ENCODE results near the gene MACO1. TPM values are rescaled to one million over a fixed set of nuclear protein-coding genes. Genes with fewer than 3 reads are reported as not detected.
"Not testable (repeated sequence)": the region's sequence is repeated elsewhere in the genome, so short reads cannot be mapped to it uniquely, and the experiment has no call there.

The MACO1 gene
- total RNA-seq, 1 donor: 19.9 TPM

GRCh38 chr1:25450891-25451290, 20.2 kb downstream of the MACO1 start:
- TF ChIP-seq CTCF (IDR thresholded peaks at IDR 0.05; ENCODE audit: insufficient read depth, low read depth, low read length): no peak
- H3K4me3 ChIP-seq (ENCODE audit: low read depth, low read length): no peak overlapping the region
- no peak for DNase-seq (ENCODE audit: low read depth)

- H3K4me3 ChIP-seq (ENCODE audit: low read depth, low read length): no peak overlapping the region
- no peak for TF ChIP-seq CTCF (IDR thresholded peaks at IDR 0.05; ENCODE audit: insufficient read depth, low read depth, low read length)
- DNase-seq (ENCODE audit: low read depth): no peak
Observed at GRCh38 chr1:25451908-25452307, 21.2 kb downstream of the MACO1 start.

- TF ChIP-seq CTCF (IDR thresholded peaks at IDR 0.05; ENCODE audit: insufficient read depth, low read depth, low read length): no peak
- no peak for DNase-seq (ENCODE audit: low read depth)
- no peak overlapping the region for H3K4me3 ChIP-seq (ENCODE audit: low read depth, low read length)
Observed at GRCh38 chr1:25456502-25456901, 25.8 kb downstream of the MACO1 start.

GRCh38 chr1:25458541-25459298, 28.0 kb downstream of the MACO1 start:
- peak; percentile 49 for DNase-seq (ENCODE audit: low read depth)
- TF ChIP-seq CTCF (IDR thresholded peaks at IDR 0.05; ENCODE audit: insufficient read depth, low read depth, low read length): no peak

GRCh38 chr1:25460020-25460419, 29.3 kb downstream of the MACO1 start:
- no peak overlapping the region for H3K4me3 ChIP-seq (ENCODE audit: low read depth, low read length)
- no peak for TF ChIP-seq CTCF (IDR thresholded peaks at IDR 0.05; ENCODE audit: insufficient read depth, low read depth, low read length)
- no peak for DNase-seq (ENCODE audit: low read depth)

More at GRCh38 chr1:25458541-25459298, 28.0 kb downstream of the MACO1 start:
- no peak overlapping the region for H3K4me3 ChIP-seq (ENCODE audit: low read depth, low read length)

- not testable (repeated sequence) for H3K4me3 ChIP-seq (ENCODE audit: low read depth, low read length); DNase-seq (ENCODE audit: low read depth)
Observed at GRCh38 chr1:25460816-25461215, 30.1 kb downstream of the MACO1 start.

- no peak overlapping the region for H3K4me3 ChIP-seq (ENCODE audit: low read depth, low read length)
- no peak for TF ChIP-seq CTCF (IDR thresholded peaks at IDR 0.05; ENCODE audit: insufficient read depth, low read depth, low read length)
- DNase-seq (ENCODE audit: low read depth): no peak
Observed at GRCh38 chr1:25461849-25462248, 31.2 kb downstream of the MACO1 start.

Measured in fibroblast of villous mesenchyme (primary cell).